ENCODE data around the gene RNF5.
"Not testable (repeated sequence)": the region's sequence is repeated elsewhere in the genome, so short reads cannot be mapped to it uniquely, and the experiment has no call there.

The RNF5 gene

GRCh38 chr6:32175711-32176475 is 2.3 kb upstream of the RNF5 start, which contains the start of gene AGPAT1:
Gene AGPAT1, minus strand, starts transcription at chr6:32176084. Its CDS starts 4,588 bp downstream, at chr6:32171496.
- DNase-seq (ENCODE audit: low read depth in 2 of 2), result peak; percentile 91 to 92

DNA sequence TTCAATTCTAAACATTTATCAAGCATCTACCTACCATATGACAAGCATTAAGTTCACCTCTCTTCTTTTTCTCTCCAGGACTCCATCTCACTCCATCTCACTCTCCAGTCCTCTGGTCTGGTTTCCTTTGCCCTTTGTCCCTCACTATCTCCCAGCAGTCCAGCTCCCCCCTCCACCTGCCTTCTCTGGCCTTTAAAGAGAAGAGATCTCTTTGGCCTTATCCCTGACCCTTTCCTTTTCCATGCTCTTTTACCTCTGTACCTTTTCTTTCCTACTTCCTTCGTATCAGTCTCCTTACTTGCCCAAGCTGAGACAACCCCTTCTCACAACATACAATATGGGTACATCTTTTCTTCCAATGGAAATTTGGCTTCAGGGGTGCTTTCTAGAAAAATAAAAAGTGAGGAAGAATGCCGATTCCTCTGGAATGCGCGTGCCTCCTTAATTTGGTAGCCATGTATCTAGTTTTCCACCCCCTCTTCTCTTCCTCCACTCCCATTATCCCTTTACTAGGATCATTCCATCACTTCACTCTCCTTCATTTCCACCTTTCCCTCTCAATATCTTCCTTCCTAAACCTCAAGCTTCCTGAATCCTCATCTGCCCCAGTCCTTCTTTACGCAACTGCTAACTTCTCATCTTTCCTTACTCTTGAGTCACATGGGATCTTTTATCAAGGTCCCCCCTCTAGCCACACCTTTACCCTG is 1.6 kb upstream of the RNF5 start:
- DNase-seq (ENCODE audit: low read depth in 2 of 2), result no peak

- no peak for DNase-seq (ENCODE audit: low read depth in 2 of 2)
Measured at GRCh38 chr6:32177183-32177787, 920 bp upstream of the RNF5 start.

DNA sequence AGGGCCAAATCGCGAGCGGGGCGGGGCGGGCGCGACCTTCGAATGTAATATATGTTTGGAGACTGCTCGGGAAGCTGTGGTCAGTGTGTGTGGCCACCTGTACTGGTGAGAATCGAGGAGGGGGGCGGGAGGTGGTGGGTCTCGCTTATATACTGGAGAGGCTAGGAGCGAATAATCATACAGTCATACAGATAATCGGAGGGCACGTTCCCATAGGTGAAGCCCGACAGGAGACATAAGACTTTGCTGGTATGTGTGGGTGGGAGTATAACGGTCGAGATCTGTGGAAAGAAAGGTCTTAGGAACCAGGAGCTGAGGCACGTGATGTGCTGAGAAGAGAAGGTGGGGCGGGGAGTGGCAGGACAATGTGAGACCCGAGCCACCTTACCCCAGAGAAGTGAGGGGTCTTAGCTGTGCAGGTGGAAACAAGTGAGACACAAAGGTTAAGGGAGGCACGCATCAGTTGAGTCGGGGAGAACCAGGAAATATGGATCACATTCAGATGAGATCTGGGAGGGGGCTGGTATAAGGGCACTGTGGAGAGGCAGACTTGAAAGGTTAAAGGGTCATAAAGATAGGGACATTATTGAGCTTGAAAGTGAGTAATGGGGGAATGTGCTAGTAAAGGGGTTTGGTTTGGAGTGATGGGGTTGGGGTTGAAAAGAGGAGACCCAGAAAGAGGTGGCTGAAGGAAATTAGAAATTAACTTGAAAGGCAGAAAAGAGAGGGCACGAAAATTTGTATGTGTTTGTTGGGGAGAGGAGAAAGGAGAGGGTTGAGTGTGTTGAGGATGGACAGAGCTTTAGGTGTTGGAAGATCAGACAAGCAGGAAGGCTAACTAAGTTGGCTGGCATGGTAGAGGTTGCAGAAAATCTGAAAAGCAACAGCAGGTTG is 589 bp downstream of the RNF5 start:
- DNase-seq (ENCODE audit: low read depth in 2 of 2), result no peak

- DNase-seq (ENCODE audit: low read depth in 2 of 2), result no peak
Measured at GRCh38 chr6:32179766-32180405, 1.7 kb downstream of the RNF5 start.

DNA sequence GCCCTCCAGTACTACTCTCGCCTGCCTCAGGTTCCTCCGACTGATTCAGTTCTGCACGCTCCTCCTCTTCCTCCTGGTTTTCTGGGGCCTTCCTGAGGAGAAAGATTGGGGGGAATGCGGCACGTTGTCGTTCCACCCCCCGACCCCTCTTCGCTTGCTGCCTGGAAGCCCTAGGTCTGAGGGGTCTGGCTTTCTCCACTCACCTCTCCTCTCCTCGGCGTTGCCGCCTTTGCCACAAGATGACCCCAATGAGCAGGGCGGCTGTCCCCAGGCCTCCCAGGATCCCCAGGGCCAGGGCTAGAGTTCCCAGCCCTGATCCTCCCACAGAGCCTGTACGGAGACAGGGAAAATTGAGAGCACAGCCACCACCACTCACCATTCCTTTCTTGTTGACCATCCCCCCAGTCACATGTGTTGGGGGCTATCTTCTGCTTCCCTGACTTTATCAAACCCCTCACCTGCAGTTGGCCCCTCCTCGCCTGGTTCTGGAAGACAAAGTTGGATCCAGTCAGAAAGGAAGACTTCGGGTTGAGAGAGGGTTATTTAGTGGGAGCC is 3.0 kb downstream of the RNF5 start:
- no peak for DNase-seq (ENCODE audit: low read depth in 2 of 2)

- no peak for DNase-seq (ENCODE audit: low read depth in 2 of 2)
Measured at GRCh38 chr6:32181915-32182529, 3.8 kb downstream of the RNF5 start.

GRCh38 chr6:32182555-32182981 is 4.4 kb downstream of the RNF5 start:
- DNase-seq (ENCODE audit: low read depth in 2 of 2), result no peak

DNA sequence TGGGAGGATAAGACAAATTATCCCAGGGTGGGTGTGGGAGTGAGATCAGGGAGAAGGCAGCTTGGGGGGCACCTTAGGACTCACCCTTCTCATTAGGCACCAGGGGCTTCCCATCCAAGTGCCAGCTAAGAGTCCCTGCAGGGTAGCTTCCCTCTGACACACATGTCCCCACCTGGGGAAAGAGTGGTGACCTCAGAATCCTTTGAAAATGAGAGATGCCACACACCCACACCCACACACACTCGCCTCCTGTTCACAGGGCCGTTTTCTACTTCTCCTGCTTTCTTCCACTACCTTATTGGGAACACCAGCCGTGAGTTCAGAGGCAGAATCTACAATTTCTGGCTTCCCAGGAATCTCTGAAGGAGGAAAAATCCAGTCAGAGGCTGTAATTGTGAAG is 4.8 kb downstream of the RNF5 start:
- DNase-seq (ENCODE audit: low read depth in 2 of 2), result no peak

DNA sequence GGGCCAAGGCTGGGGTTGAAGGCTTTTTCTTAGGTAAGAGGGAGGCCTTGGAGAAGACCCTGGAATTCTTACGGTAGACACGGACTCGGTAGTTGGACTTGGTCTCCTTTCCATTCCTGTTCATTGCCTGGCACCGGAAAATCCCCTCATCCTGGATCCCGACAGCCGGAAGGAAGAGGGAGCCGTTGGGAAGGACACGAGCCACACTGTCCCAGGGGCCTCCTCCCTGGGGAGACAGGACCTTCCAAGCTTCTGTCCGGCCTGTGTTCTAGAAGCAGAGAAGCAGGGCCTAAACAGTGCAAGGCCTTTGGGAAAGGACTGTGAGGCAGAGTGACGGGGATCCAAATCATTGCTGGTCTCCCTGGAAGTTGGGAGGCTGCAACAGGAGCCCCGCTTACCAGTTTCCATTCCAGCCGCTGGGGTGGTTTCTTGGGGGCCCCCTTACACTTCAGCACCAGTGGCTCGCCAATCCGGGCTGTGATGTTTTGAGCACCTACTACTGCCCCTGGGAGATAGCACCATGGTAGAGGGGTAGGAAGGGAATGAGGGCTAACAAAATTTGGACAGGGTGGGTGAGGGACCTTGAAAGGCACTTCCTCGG is 5.4 kb downstream of the RNF5 start:
- DNase-seq (ENCODE audit: low read depth in 2 of 2), result no peak

DNA sequence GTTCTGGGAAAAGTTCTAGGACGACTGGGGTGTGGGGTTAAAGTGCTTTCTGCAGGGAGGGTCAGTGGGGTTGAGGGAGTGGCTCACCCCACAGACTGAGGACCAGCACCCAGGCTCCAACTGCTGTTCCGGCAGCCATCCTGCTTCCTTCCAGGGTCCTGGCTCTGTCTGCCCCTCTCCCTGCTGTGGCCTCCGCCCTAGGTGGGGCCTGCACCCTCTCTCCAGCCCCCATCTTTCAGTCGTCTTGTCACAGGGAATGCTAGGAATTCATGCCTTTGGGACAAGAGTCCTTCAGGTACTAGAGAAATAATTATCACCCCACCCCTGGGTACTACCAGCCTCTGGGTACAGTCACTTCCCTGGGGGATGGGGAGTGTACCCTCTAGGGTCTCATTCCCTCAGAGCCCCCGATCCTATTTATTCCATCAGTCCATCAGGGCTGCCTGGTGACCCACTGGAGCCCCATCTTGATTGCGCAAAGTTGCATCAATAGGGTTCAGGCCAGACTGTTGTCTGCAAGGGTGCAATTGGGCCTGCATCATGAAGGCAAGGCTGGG is 6.0 kb downstream of the RNF5 start, which contains the start of gene AGER:
TSS of gene AGER (minus strand) at position 170 of the 557 bp plus-strand sequence. CDS start at position 139, 31 bp downstream.
- DNase-seq (ENCODE audit: low read depth in 2 of 2), result no peak

- peak in 1 of 2 donors; percentile 54 for DNase-seq (ENCODE audit: low read depth in 2 of 2)
Measured at GRCh38 chr6:32185681-32186131, 7.5 kb downstream of the RNF5 start.

GRCh38 chr6:32186151-32186840 is 8.1 kb downstream of the RNF5 start:
- not testable (repeated sequence) for DNase-seq (ENCODE audit: low read depth in 2 of 2)

DNA sequence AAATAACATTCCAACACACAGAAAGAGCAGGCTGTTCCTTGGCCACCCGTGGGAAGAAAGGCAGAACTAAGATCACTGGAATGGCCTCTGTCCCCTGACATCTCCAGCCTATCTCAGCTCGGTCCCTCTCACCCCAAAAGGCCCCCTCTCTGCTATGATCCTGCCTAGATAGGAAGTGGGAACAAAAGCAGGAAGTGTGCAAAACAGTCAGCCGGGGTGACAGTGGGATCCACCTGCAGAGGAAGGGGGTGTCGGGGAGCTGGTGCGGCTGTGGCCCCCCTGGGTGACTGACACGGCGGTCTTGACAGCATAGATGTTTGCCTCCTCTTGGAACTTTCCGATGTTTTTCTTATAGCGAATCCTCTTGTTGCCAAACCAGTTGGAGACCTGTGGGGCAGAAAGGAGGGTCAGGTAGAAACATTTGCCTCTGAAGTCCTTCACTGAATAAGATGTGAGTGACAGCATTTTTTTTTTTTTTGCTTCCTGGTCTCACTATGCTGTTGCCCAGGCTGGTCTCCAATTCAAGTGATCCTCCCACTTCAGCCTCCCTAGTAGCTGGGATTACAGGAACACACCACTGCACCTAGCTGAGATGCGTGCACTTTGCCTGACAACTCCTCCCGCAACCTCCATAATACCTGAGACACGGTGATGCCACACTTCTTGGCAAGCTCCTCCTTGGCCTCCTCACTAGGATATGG is 9.0 kb downstream of the RNF5 start:
- no peak for DNase-seq (ENCODE audit: low read depth in 2 of 2)

DNA sequence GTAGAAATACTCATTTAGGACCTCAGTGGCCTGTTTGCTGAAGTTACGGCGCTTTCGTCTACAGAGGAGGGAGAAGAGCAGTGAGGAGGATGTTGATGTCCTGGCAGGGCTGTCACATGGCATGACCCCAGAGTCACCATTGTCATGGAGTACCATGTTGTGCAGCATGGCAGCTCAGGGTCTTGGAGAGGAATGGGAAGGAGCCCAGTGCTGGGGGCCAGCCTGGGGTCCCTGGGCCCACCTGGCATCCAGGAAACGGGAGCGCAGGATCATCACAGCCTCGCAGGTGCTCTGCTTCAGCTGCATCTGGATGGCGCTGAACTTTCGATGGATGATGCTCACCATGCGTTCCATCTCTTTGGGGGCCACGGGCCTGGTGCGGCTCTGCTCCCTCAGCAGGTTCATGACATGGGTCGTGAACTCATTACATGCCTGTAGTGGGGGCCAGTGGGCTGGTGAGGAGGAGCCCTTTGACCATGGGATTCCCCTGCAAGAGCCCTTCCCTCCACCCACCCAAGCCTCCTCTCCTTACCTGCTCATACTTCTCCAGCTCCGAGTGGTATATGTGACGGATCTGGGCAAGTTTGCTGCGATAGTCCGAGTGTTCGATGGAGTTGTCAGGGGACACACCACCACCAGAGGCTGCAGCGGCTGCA is 9.6 kb downstream of the RNF5 start:
- not testable (repeated sequence) for DNase-seq (ENCODE audit: low read depth in 2 of 2)

DNA sequence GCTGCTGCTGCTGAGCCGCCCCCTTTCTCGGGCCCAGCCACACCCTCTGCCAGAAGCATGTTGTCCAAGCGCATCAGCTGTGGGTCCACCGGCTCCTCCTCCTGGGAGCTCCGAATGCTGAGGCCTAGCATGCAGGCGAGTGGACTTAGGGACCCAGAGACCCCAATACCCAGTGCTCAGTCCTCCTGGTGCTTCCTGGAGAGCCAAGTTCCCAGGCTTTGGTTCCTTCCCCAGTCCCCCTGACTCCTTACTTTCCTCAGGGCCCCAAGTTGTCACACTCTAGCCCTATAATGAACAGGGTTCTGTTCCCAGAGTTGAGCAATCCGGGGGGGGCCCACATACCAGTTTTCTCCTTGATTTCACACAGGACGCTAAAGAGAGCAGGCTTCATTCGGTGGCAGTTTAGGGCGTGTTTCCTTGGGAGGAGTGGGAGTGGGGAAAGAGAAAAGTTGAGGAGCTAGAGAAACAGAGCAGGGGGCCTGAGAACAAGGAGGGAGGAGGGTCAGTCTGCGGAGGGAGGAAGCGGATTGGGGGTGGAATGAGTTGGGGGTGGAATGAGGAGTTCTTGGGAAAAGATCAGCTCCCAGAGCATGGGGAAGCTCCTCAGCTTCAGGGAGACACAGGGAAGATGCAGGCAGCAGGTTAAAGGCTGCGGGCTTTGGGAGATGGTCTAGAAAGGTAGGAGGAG is 10.3 kb downstream of the RNF5 start:
- no peak for DNase-seq (ENCODE audit: low read depth in 2 of 2)

All from stimulated activated CD8-positive, alpha-beta memory T cell treated with anti-CD3 and anti-CD28 coated beads, Interleukin-15, amount 100 ng/mL, for 48 hours (primary cell).